Jurkat, Clone E6-1 (cell line): ENCODE measurements around the gene ZNF208. TPM values are rescaled to one million over a fixed set of nuclear protein-coding genes. Genes with fewer than 3 reads are reported as not detected.
A peak's percentile ranks its signal among the peaks of the same experiment; 100 is the strongest.
"Not testable (repeated sequence)": the region's sequence is repeated elsewhere in the genome, so short reads cannot be mapped to it uniquely, and the experiment has no call there.

ENCODE experiments used
- DNase-seq: peaks from one replicate; pipeline ENCODE4 v3.0.0-alpha.2; 2011; ENCODE audit warnings: low read depth, low spot score
- H3K4me3 ChIP-seq: 2 replicates; pipeline ENCODE4 v1.5.1; 2011; ENCODE audit warnings: mild to moderate bottlenecking, low read length, control low read depth, moderate library complexity
- polyA plus RNA-seq: library from polyadenylated mRNA; unstranded; fragments of >200 nt; gene quantifications from one replicate; pipeline ENCODE4 v1.2.1, GENCODE V29; 2012; ENCODE audit warnings: missing spikeins; ENCODE audit not compliant: insufficient read length, insufficient read depth

ZNF208 gene
- not detected for polyA plus RNA-seq

GRCh38 chr19:22010437-22011143, at the start of gene ZNF208:
ZNF208 (minus strand) TSS chr19:22010943; CDS start chr19:22010794, 149 bp downstream.
- H3K4me3 ChIP-seq, DNase-seq: not testable (repeated sequence)

GRCh38 chr19:22052644-22053013, 41.9 kb upstream of the ZNF208 start:
- no peak overlapping the region for H3K4me3 ChIP-seq
- no peak for DNase-seq

GRCh38 chr19:22041151-22041550, 30.4 kb upstream of the ZNF208 start:
- not testable (repeated sequence) for DNase-seq

GRCh38 chr19:22030680-22031079, 19.9 kb upstream of the ZNF208 start:
- no peak overlapping the region for H3K4me3 ChIP-seq
- DNase-seq = no peak

More at GRCh38 chr19:22041151-22041550, 30.4 kb upstream of the ZNF208 start:
- not testable (repeated sequence) for H3K4me3 ChIP-seq

- no peak for DNase-seq
Observed at GRCh38 chr19:22026687-22027086, 15.9 kb upstream of the ZNF208 start.

GRCh38 chr19:22025539-22025938, 14.8 kb upstream of the ZNF208 start:
- not testable (repeated sequence) for DNase-seq, H3K4me3 ChIP-seq

More at GRCh38 chr19:22026687-22027086, 15.9 kb upstream of the ZNF208 start:
- no peak overlapping the region for H3K4me3 ChIP-seq

- no peak for DNase-seq
- no peak overlapping the region for H3K4me3 ChIP-seq
Observed at GRCh38 chr19:21970466-21970865, 40.3 kb downstream of the ZNF208 start.

GRCh38 chr19:21947775-21948174, 63.0 kb downstream of the ZNF208 start:
- peak; percentile 21 for DNase-seq

GRCh38 chr19:21940684-21941083, 70.1 kb downstream of the ZNF208 start:
- no peak for DNase-seq
- H3K4me3 ChIP-seq = no peak overlapping the region

More at GRCh38 chr19:21947775-21948174, 63.0 kb downstream of the ZNF208 start:
- H3K4me3 ChIP-seq = no peak overlapping the region

- no peak overlapping the region for H3K4me3 ChIP-seq
- no peak for DNase-seq
Observed at GRCh38 chr19:21934593-21934992, 76.2 kb downstream of the ZNF208 start.

GRCh38 chr19:21934131-21934530, 76.6 kb downstream of the ZNF208 start:
- no peak for DNase-seq
- no peak overlapping the region for H3K4me3 ChIP-seq

GRCh38 chr19:21922276-21922675, 88.5 kb downstream of the ZNF208 start:
- DNase-seq = no peak
- H3K4me3 ChIP-seq = no peak overlapping the region

GRCh38 chr19:21921691-21922180, 89.0 kb downstream of the ZNF208 start:
- DNase-seq = no peak
- H3K4me3 ChIP-seq = no peak overlapping the region

GRCh38 chr19:21915411-21915810, 95.3 kb downstream of the ZNF208 start:
- DNase-seq = no peak
- no peak overlapping the region for H3K4me3 ChIP-seq

- peak; percentile 9 for DNase-seq
- H3K4me3 ChIP-seq = no peak overlapping the region
Observed at GRCh38 chr19:21912654-21913053, 98.1 kb downstream of the ZNF208 start.

- no peak overlapping the region for H3K4me3 ChIP-seq
Observed at GRCh38 chr19:21910318-21910717, 100.4 kb downstream of the ZNF208 start.

GRCh38 chr19:21908066-21908465, 102.7 kb downstream of the ZNF208 start:
- DNase-seq = no peak
- no peak overlapping the region for H3K4me3 ChIP-seq

More at GRCh38 chr19:21910318-21910717, 100.4 kb downstream of the ZNF208 start:
- no peak for DNase-seq

- no peak overlapping the region for H3K4me3 ChIP-seq
- no peak for DNase-seq
Observed at GRCh38 chr19:21907516-21907915, 103.2 kb downstream of the ZNF208 start.

GRCh38 chr19:21902571-21902970, 108.2 kb downstream of the ZNF208 start:
- no peak for DNase-seq
- no peak overlapping the region for H3K4me3 ChIP-seq

GRCh38 chr19:21901861-21902260, 108.9 kb downstream of the ZNF208 start:
- no peak overlapping the region for H3K4me3 ChIP-seq
- DNase-seq = no peak

- no peak for DNase-seq
- no peak overlapping the region for H3K4me3 ChIP-seq
Observed at GRCh38 chr19:21900401-21900800, 110.3 kb downstream of the ZNF208 start.
